NCI-H524 (cell line): Measurements from ENCODE around the gene NUB1.

Experiments used
- DNase-seq, 2 experiments: peaks; one replicate each; lab custom pipeline; 2025; lab: John Stamatoyannopoulos, UW

The NUB1 gene

DNA sequence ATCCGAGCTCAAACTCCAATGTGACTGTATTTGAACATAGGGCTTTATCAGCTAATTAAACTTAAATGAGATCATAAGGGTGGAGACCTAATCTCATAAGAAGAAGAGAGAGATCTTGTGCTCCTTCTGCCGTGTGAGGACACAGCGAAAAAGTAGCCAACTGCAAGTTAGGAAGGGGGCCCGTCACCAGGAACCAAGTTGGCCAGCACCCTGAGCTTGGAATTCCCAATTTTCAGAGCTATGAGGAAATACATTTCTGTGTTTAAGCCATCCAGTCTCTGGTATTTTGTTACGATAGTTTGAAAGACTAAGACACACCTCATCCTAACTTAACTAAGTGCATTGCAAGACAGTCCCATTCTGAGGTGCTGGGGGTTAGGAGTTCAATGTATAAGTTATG, 82.3 kb downstream of the NUB1 start:
- DNase-seq = no peak

DNA sequence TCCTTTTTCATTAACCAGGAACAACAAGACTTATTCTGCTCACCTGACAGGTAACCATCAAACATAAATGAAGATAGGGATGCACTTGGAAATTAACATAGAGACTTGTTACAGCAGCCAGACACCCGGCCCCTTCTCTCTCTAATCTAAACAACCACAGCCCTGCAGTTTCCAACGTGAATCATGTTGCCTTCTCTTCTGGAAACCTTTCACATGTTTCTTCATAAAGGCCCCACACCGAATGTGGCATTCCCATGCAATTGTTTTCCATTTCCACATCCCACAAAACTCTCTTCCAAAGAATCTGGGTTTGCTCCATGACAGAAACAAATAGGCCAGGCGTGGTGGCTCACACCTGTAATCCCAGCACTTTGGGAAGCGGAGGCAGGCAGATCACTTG, 83.2 kb downstream of the NUB1 start:
- DNase-seq = no peak

DNA sequence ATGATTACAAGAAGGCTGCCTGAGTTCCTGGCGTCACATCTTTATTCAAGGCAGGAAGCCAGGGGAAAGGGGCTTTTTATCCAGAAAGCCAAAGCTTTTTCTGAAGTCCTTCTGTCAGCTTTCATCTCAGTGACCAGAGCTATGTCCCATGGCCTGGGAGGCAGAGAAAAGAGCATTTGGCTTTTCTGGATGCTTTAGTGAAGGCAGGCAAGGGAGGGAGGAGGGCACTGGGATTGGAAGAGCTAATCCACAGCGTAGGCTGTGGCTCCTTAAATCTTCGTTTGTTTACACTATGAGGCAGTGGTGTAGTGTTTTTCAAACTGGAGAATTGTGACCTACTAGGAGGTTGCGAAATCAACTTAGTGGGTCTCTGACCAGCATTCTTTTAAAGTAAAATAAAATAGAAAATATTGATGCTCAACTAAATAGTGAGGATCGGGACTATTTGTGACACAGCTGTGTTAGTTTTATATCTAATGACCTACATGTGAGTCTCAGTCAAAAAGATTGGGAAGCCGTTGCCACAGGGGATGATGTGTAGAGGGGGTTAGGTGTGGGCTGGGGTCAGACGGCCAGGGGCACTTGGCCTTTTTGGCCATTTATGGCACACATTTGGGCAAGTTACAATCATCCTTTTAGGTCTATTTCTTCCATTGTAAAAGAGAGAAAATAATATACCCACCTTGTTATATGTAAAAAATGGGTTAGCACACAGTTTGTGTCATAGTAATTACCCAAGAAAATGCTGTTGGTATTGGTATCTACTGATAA, 84.2 kb downstream of the NUB1 start:
- DNase-seq = no peak

DNA sequence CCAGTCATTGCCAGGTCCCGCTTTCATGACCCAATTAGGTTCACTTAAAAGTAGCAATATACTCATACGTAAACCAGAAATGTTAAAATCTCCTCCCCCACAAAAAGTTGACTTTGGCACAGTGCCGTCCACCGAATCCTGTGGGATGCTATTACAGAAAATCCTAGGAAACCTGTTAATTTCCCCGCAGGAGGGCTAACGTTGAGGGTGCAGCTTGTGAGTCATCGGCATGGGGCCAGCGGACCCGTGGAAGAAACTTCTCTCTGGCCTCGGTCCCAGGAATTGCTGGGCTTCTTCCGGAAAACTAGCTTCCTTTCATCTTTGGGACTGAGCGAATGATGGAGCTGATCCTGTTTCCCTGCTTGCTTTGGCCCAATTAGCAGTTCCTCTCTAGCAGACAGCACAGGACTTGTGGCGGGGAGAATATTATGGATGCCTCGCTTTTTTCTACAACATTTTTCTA, 84.9 kb downstream of the NUB1 start:
- DNase-seq = no peak

DNA sequence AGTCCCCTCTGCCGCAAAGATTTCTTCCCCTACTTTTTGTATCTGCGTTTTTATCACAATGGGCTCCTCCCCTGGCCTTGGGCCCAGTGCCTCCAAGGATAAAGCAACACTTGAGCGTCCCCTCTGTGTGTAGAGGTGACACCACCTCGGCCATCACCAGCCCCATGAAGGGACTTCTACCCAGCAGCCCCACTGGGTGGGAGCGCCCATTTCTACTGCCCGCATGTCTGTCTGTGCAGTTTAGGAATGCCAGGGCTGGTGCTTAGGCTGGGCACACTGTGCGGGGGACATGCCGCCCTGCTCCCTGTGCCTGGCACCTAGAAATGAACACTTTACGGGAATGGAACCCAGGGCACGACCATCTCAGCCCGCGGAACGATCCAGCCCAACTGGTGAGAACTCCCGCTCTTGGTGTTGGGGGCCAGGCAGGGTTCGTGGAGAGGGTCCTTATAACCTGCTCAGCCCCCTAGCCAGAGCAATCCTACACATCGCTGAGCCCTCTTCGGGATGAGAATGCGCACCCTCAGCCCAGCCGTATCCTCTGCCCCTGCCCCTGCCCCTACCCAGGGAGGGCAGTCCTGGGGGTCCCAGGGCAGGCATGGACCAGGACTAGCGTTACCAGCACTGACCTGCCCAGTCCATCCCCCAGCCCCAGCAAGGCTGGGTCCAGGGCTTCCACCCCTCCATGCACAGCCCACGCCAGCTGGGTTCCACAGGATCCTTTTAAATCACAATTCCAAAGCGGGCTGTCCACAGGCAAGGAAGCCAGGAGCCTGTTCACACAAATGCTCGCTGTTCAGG, 85.5 kb downstream of the NUB1 start:
- peak in 1 of 2 experiments; percentile 53 for DNase-seq

DNA sequence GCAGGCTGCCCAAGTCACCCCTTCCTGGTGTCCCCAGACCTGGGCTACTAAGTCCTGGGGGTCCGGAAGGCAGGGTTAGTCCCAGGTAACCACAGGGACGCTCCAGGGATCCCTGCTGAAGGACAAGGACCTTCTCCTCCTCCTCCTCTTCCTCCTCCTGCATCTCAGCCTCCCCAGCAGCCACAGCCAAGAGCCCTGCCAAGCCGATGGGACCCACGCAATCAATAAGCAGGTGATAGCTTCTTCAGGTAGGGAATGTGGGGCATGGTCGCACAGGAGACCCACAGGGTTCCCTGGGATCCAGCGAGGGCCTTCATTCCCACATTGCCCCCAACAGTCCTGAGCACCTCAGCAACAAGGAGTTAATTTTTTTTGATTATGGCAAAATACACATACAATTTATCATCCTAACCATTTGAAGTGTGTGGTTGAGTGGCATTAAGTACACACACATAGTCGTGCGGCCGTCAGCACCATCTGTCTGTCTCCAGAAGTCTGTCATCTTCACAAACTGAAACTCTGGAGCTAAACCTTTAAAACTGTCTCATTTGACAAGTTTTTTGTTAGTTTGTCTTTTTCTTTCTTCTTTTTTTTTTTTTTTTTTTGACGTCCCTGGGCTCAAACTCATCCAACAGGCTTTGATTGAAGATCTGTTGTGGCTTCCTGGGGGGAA, 86.2 kb downstream of the NUB1 start:
- DNase-seq = peak; percentile 85 to 89
